ENCODE measurements around the gene RPS28.
"Not testable (repeated sequence)": the region's sequence is repeated elsewhere in the genome, so short reads cannot be mapped to it uniquely, and the experiment has no call there.

RPS28 gene

DNA sequence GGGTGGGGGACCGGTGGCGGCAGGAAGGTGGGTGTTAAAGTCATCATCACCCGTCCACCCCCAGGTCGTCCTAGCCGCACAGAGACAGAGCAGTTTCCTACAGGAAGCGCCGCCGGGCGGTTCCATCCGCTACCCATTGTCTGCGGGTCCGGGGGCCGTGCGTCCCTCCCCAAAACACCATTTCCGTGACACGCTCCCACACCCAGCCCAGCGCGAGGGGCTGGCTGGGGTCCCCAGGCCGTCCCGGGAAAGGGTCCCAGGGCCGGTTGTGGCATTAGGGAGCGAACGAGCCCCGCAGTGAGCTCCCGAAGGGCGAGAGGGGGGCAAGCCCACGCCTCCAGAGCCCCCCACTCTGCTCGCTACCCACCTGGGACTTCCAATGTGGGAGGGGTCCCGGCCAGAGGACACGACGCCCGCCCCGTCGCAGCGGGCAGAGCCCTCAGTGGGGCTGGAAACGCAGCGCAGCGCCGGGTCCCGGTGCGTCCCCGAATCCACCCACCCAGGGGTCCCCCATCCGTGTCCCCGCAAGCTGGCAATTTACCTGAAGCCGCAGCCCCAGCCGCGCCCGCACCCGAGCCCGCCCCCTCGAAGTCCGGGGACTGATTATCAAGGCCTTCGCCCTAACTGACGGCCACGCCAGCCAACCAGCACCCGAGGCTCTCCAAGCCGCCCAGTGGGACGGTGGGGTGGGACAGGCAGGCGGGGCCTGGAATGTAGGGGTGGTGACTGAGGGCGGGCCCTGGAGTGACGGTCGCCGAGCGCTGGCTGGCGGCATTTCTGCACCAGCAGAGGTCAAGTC is 21.6 kb downstream of the RPS28 start, which contains the start of gene KANK3:
Gene KANK3, minus strand, starts transcription at position 579 of the 799 bp plus-strand sequence. CDS start 5,434 bp downstream, outside the sequence.
- peak; percentile 89 to 90 for DNase-seq

- no peak for DNase-seq
These were observed 22.2 kb downstream of the RPS28 start for GRCh38 chr19:8343483-8343844.

DNA sequence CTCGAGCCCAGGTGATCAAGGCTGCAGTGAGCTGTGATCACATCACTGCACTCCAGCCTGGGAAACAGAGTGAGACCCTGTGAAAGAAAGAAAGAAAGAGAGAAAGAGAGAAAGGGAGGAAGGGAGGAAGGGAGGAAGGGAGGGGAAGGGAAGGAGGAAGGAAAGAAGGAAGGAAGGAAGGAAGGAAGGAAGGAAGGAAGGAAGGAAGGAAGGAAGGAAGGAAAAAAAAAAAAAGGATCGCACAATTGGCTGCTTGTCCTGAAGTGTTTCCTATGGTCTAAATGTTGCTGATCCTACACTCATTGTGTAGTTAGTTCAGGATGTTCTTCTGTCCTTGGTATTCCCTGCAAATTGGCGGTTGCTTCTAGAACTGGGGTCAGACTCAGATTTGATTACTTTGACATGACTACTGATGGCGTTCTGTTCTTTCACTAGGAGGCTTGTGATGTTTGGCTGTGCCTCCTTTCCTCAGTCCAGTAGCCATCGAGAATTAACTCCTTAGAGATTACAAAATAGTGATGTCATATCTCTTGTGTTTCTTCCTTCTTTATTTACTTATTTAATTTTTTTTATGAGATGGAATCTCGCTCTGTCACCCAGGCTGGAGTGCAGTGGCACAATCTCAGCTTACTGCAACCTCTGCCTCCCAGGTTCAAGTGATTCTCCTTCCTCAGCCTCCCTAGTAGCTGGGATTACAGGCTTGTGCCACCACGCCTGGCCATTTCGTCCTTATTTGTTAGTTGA is 28.5 kb downstream of the RPS28 start:
- not testable (repeated sequence) for DNase-seq

- no peak for DNase-seq
These were observed 31.0 kb downstream of the RPS28 start for GRCh38 chr19:8352134-8352827.

- DNase-seq, result not testable (repeated sequence)
These were observed 31.5 kb downstream of the RPS28 start for GRCh38 chr19:8352845-8353244.

DNA sequence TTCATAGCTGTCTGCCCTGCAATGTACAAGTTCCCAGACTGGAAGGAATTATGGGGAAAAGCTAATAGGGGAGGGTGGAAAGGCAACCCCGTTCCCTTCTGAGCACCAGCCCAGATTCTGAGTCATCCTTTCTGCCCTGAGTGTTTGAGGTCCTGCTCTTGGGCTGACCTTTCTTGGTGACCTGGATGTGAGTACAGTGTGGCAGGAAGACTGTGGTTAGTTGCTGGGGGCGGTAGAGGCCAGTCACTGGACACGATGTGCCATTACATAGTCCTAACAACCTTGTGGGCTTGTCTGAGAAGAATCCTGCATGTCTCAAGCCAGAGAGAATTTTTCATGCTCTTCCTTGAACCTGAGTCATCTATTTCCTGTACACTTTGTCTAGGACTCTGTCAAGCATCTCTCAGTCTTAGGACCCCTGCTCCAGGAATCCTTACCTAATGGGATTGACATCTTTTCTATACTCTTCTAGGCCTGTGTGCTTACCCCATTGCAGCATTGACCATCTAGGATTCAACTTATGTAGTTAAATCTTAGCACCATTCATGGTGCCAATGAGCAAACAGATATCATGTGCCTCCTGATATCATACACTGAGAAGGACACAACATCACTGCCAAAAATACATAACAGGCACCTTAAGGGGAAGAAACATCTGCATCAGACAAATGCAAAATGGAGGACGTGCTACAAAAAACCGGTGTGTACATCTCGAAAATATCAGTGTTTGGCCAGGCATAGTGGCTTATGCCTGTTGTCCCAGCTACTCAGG is 34.5 kb downstream of the RPS28 start:
- DNase-seq, result no peak

DNA sequence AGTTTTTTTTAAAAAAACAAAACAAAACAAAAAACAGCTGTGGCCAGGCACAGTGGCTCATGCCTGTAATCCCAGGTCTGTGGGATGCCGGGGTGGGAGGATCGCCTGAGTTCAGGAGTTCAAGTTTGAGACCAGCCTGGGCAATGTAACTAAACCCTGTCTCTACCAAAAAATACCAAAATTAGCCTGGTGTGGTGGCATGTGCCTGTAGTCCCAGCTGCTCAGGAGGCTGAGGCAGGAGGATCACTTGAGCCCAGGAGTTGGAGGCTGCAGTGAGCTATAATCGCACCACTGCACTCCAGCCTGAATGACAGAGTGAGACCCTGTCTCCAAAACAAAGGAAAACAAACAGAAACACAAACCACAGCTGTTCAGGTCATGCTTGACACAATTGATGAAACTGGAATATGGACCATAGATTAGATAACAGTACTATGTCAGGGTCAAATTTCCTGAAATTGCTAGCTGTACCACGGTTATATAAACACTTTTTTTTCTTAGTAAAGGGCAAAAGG is 35.8 kb downstream of the RPS28 start:
- DNase-seq, result no peak

DNA sequence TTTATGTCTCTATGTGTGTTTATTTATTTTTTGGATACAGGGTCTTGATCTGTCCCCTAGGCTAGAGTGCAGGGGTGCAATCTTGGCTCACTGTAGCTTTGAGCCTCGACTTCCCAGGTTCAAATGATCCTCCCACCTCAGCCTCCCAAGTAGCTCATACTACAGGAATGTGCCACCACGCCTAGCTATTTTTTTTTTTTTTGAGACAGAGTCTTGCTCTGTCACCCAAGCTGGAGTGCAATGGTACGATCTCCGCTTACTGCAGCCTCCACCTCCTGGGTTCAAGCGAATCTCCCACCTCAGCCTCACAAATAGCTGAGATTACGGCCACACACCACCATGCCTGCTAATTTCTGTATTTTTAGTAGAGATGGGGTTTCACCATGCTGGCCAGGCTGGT is 37.7 kb downstream of the RPS28 start:
- no peak for DNase-seq

DNA sequence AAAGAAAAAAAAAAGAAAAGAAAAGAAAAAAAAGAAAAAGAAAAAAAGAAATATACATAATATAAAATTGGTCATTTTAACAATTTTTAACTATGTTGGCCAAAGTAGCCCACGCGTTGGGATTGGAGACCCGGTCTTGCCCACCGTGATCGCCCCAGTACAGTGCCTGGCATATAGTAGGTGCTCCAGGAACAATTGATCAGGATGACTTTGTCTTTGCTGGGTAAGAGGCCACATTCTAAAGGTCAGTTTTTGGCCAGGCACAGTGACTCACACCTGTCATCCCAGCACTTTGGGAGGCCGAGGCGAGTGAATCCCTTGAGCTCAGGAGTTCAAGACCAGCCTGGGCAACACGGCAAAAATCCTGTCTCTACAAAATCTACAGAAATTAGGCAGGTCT is 38.9 kb downstream of the RPS28 start:
- no peak for DNase-seq

DNA sequence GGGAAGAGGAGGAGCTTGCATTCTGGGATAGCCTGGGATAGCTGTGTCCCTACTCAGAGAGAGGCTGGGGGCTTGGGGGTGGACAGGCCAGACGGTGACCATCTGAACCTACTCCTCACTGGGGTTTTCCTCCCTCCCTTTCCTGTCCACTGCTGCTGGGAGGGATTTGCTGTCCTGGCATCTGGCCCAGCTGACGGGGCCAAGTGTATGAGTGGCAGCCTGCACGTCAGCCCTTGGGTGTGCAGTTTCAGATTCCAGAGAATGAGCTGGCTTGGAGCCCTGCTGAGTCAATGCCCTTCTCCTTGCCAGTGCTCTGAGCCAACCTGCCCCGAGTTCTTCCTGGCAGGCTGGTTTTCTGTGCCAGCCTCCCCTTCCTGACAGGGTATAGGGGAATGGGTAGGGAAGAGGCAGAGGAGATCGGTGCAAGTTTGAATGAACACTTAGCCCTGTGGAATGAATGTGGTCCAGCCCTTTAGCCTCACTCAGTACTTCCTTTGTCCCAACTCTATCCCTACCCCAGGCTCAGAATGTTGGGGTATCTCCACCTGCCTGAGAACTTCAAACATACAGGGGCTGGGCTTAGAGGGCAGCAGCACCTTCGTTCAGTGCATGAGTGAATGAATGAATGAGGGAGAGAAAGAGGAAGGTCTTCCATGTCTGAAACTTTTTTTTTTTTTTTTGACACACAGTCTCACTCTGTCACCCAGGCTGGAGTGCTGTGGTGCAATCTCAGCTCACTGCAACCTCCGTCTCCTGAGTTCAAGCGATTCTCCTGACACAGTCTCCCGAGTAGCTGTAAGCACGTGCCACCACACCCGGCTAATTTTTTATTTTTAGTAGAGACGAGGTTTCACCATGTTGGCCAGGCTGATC is 40.9 kb downstream of the RPS28 start:
- no peak for DNase-seq

- peak; percentile 52 to 62 for DNase-seq
These were observed 42.8 kb downstream of the RPS28 start, which contains the start of gene ANGPTL4 for GRCh38 chr19:8363803-8364771. Gene ANGPTL4 (plus strand): TSS chr19:8364155. CDS start chr19:8364322, 167 bp downstream.

DNA sequence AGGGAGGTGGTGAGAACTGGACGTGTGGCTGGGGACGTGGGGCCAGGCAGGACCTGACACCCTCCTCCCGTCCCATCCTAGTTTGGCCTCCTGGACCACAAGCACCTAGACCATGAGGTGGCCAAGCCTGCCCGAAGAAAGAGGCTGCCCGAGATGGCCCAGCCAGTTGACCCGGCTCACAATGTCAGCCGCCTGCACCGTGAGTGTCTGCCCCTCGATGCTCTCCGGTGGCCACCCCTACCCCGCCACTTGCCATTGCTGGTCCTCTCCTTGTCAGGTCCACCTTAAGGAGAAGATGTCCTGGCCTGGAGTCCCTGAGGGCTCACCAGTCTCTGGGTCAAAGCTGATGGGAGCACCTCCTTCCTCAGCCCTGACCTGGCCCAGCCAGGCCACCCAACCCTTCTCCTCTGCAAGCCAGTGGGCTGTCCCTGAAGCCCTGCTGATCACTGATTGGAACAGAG is 44.9 kb downstream of the RPS28 start:
- DNase-seq, result no peak

- no peak for DNase-seq
These were observed 45.6 kb downstream of the RPS28 start for GRCh38 chr19:8366961-8367326.

DNA sequence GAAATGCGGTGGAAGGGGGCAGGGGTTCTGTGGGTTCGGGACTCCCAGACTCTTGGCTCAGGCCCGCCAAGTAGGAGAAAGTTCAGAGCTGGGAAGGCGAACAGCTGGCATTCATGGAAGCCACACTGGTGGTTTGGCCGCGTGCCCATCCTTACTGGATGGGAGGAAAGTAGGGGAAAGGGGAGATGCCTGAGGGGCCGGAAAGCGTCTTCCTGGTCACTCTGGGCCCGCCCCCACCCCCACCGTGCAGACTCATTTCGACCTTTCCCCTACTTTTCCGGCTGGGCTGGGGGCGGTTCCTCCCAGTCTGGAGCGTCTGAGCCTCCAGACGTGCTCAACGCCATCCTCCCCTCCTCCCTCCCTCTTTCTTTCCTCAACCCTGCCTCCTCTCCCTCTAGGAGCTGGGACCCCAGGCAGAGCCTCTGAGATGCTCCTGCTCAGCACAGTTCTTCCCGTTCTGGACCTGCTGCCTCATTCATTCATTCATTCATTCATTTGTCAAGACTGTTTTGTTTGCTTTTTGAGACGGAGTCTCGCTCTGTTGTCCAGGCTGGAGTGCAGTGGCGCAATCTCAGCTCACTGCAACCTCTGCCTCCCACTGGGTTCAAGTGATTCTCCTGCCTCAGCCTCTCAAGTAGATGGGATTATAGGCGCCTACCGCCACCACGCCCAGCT is 46.2 kb downstream of the RPS28 start:
- no peak for DNase-seq

DNA sequence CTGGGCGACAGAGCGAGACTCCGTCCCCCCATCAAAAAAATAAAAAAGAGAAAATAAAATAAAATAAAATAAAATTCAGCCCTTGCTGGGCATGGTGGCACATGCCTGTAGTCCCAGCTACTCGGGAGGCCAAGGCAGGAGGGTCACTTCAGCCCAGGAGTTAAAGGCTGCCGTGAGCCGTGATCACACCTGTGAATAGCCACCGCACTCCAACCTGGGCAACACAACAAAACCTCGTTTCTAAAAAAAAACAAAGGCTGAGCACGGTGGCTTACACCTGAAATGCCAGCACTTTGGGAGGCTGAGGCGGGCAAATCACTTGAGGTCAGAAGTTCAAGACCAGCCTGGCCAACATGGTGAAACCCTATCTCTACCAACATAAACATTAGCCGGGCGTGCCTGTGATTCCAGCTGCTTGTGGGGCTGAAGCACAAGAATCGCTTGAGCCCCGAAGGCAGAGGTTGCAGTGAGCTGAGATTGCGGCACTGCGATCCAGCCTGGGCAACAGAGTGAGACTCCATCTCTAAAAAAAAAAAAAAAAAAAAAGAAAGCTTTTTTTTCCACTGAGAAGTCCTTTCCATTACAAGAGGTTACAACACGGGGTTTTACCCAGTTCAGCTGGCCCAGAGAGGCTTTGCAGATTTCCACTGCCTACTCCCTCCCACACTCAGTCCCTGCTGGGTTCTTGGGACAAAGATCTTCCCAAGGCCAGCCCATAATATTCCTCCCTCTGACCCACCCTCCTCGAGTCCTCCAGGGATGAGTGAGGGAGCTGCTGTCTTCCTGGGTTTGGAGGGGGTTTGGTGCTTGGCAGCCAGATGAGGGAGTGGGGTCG is 49.1 kb downstream of the RPS28 start:
- no peak for DNase-seq

DNA sequence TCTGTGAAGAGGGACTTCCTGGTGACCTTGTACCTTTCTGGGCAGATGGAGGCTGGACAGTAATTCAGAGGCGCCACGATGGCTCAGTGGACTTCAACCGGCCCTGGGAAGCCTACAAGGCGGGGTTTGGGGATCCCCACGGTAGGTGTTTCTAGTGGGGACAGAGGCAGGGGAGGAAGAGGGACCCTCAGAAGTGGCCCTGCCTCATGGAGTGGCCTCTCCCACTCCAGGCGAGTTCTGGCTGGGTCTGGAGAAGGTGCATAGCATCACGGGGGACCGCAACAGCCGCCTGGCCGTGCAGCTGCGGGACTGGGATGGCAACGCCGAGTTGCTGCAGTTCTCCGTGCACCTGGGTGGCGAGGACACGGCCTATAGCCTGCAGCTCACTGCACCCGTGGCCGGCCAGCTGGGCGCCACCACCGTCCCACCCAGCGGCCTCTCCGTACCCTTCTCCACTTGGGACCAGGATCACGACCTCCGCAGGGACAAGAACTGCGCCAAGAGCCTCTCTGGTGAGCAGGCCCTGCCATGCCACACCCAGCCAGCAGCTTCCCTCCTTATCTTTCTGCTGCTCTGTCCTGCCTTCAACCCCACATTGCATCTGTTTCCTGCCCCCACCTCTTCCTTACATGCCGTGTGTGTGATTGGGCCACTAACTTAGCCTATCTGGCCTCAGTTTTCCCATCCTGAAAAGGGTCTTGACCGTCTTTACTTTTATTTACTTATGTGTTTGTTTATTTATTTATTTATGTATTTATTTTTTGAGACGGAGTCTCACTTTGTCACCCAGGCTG is 49.9 kb downstream of the RPS28 start:
- no peak for DNase-seq
